HG03095 (cell line): ENCODE measurements around the gene ATP2C2.
"Not testable (repeated sequence)": the region's sequence is repeated elsewhere in the genome, so short reads cannot be mapped to it uniquely, and the experiment has no call there.

ENCODE experiments used
- ATAC-seq: cut with Tn5 transposase; IDR thresholded peaks from one replicate; pipeline ENCODE4 v1.9.1; 2021; ENCODE audit warnings: moderate library complexity; ENCODE audit not compliant: unreplicated experiment

Gene ATP2C2

GRCh38 chr16:84339311-84339710 lies 29.0 kb upstream of the ATP2C2 start:
- ATAC-seq = no peak

GRCh38 chr16:84339766-84340165 lies 28.6 kb upstream of the ATP2C2 start:
- no peak for ATAC-seq

GRCh38 chr16:84340325-84341040 lies 27.9 kb upstream of the ATP2C2 start:
- no peak for ATAC-seq

- no peak for ATAC-seq
These were observed 26.6 kb upstream of the ATP2C2 start for GRCh38 chr16:84341528-84342295.

GRCh38 chr16:84343800-84344199 lies 24.5 kb upstream of the ATP2C2 start:
- ATAC-seq = not testable (repeated sequence)

- ATAC-seq = no peak
These were observed 23.6 kb upstream of the ATP2C2 start for GRCh38 chr16:84344781-84345180.

- ATAC-seq = no peak
These were observed 21.2 kb upstream of the ATP2C2 start for GRCh38 chr16:84347161-84347560.

- no peak for ATAC-seq
These were observed 19.9 kb upstream of the ATP2C2 start for GRCh38 chr16:84348386-84348888.

GRCh38 chr16:84349862-84350684 lies 18.3 kb upstream of the ATP2C2 start:
- no peak for ATAC-seq

- no peak for ATAC-seq
These were observed 17.5 kb upstream of the ATP2C2 start for GRCh38 chr16:84350685-84351400.

- no peak for ATAC-seq
These were observed 16.7 kb upstream of the ATP2C2 start for GRCh38 chr16:84351630-84352029.

- ATAC-seq = no peak
These were observed 14.0 kb upstream of the ATP2C2 start for GRCh38 chr16:84354306-84354705.

GRCh38 chr16:84355149-84355548 lies 13.2 kb upstream of the ATP2C2 start:
- ATAC-seq = no peak

GRCh38 chr16:84356176-84356575 lies 12.2 kb upstream of the ATP2C2 start:
- no peak for ATAC-seq

GRCh38 chr16:84356591-84357116 lies 11.7 kb upstream of the ATP2C2 start:
- ATAC-seq = no peak

- no peak for ATAC-seq
These were observed 11.1 kb upstream of the ATP2C2 start for GRCh38 chr16:84357191-84357651.

- ATAC-seq = no peak
These were observed 9.6 kb upstream of the ATP2C2 start for GRCh38 chr16:84358601-84359295.

- no peak for ATAC-seq
These were observed 9.0 kb upstream of the ATP2C2 start for GRCh38 chr16:84359326-84359725.

GRCh38 chr16:84360170-84360569 lies 8.2 kb upstream of the ATP2C2 start:
- no peak for ATAC-seq

GRCh38 chr16:84360748-84361147 lies 7.6 kb upstream of the ATP2C2 start:
- no peak for ATAC-seq
